Measurements from ENCODE around the gene RPL26. TPM values are rescaled to one million over a fixed set of nuclear protein-coding genes. Genes with fewer than 3 reads are reported as not detected.

The RPL26 gene
- total RNA-seq, result 1,000 to 10,000 TPM; 3,141 to 3,176 TPM

DNA sequence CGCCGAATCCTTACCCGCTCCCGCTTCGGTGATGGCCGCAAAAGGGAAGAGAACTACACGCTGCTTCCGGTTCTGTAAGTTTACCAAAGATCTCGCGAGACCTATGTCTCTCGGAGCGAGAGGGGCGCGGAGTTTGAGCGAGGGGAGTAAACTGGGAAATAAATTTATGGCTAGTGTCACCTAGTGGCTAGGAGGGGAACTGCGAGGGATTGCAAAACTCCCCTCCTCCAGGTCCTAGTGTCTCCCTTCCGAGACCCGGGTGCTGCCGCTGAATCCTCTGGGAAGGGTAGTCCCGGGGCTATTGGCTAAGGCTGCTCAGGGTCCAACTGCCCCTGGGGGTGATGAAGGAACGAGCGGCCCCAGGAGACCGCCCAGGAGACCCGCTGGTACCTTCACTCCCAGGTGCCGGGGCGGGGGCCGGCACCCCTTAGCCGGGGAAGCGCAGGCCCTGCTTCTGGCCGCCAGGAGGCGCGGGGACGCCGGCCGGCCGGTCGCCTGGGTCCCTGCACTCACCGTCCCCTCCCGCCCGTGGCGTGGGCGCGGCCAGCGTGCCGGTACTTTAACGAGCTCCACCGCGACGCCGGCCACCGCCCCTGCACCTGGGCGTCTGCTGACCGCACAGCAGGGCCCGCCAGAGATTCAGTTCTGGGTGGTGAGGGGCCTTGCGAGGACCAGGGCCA, at the start of gene RPL26:
TSS of gene RPL26 (minus strand) at position 51 of the 680 bp plus-strand sequence. CDS start 883 bp downstream, outside the sequence.
- Mint-ChIP-seq H3K4me1 (ENCODE audit: low read depth) (peaks cover 50% of the 10 kb centered on the region), H3K27me3 (no peaks in the 10 kb centered on the region), H3K9me3 (no peaks in the 10 kb centered on the region), H3K36me3 (ENCODE audit: low read depth) (peaks cover 48% of the 10 kb centered on the region), H3K4me3 (peak within 1 kb of the TSS; percentile 97), H3K27ac (peak within 1 kb of the TSS; percentile 98)
- ChIA-PET CTCF (interaction anchor here (0.6 to 2.9 kb wide), 18 partner anchors 8 to 814 kb away, joined by 3 to 17 read pairs (median 4); partner anchors contain the start of genes MYH10, NDEL1 and SLC25A35), POLR2A (interaction anchor here (0.6 to 2.0 kb wide), 8 partner anchors 11 to 363 kb away, joined by 3 to 7 read pairs (median 4); partner anchors contain the start of gene NDEL1)
- peak; percentile 92 for ATAC-seq
- peak; percentile 98 for DNase-seq
- TF ChIP-seq, protein P1, sequence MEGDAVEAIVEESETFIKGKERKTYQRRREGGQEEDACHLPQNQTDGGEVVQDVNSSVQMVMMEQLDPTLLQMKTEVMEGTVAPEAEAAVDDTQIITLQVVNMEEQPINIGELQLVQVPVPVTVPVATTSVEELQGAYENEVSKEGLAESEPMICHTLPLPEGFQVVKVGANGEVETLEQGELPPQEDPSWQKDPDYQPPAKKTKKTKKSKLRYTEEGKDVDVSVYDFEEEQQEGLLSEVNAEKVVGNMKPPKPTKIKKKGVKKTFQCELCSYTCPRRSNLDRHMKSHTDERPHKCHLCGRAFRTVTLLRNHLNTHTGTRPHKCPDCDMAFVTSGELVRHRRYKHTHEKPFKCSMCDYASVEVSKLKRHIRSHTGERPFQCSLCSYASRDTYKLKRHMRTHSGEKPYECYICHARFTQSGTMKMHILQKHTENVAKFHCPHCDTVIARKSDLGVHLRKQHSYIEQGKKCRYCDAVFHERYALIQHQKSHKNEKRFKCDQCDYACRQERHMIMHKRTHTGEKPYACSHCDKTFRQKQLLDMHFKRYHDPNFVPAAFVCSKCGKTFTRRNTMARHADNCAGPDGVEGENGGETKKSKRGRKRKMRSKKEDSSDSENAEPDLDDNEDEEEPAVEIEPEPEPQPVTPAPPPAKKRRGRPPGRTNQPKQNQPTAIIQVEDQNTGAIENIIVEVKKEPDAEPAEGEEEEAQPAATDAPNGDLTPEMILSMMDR (IDR thresholded peaks at IDR 0.05), result peak; percentile 100
- intact Hi-C loops (cut with micrococcal nuclease), result loop anchor here (10.0 kb wide), 1 partner anchor 362 kb away; the partner anchor contains the start of gene CCDC42

DNA sequence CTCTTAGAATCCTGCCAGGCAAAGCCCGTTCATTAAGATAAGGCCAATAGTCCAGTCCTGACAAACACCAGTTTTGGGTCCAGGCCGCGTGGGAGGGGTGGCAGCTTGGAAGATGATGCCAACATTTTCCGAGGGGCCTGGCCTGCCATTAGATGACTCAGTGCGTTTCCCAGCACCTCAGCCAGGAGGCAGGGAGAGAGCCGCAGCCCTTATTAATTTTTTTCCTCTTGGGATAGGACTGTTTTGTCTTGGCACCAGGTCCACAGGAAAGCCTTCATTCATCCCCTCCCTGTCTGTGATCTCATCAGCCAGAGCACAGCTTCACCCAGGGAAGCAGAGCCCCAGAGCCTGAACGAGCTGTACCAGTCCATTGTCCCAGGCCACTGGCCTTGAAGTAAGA, 48.0 kb upstream of the RPL26 start:
- CTCF ChIA-PET, result interaction anchor here (2.5 kb wide), 1 partner anchor 21 kb away, joined by 11 read pairs; no protein-coding TSS in a partner anchor
- intact Hi-C loops (cut with micrococcal nuclease), result no loop called here
- no peaks in the 10 kb centered on the region for H3K27me3 Mint-ChIP-seq

DNA sequence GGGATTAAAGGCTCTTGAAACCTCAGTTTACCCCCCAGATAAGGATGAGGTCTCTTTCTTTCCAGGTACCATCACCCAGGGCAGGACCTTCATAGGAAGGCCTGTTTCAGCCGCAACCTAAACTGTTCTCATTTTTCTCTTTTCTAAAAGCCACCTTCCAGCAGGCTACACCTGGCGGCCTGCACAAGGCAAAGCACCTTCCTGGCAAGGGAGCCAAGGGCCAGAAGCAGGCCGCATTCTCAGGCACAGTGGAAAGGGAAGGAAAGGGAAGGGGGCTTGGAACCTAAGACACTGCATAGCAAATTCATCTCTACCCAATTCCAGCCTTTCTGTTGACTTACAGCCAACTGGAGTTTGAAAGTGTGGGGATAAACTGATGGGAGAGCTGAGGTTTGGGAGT, 43.8 kb upstream of the RPL26 start:
- no peaks in the 10 kb centered on the region for H3K36me3 Mint-ChIP-seq (ENCODE audit: low read depth)
- no peak overlapping the region for H3K4me3 Mint-ChIP-seq
- no peak for DNase-seq
- no peak overlapping the region for H3K27ac Mint-ChIP-seq
- peaks cover 8% of the 10 kb centered on the region for H3K27me3 Mint-ChIP-seq
- POLR2A ChIA-PET, result no interaction called here
- H3K9me3 Mint-ChIP-seq, result no peaks in the 10 kb centered on the region
- CTCF ChIA-PET, result no interaction called here
- ATAC-seq, result no peak
- TF ChIP-seq, protein P1 (IDR thresholded peaks at IDR 0.05), result no peak
- intact Hi-C loops (cut with micrococcal nuclease), result no loop called here
- no peaks in the 10 kb centered on the region for H3K4me1 Mint-ChIP-seq (ENCODE audit: low read depth)

More for the DNA sequence above, 48.0 kb upstream of the RPL26 start:
- POLR2A ChIA-PET, result no interaction called here
- Mint-ChIP-seq H3K4me1 (ENCODE audit: low read depth) (peaks cover 3% of the 10 kb centered on the region), H3K36me3 (ENCODE audit: low read depth) (no peaks in the 10 kb centered on the region), H3K9me3 (no peaks in the 10 kb centered on the region), H3K27ac (no peak overlapping the region), H3K4me3 (no peak overlapping the region)
- ATAC-seq, result no peak
- DNase-seq, result no peak
- TF ChIP-seq, protein P1 (IDR thresholded peaks at IDR 0.05), result no peak

DNA sequence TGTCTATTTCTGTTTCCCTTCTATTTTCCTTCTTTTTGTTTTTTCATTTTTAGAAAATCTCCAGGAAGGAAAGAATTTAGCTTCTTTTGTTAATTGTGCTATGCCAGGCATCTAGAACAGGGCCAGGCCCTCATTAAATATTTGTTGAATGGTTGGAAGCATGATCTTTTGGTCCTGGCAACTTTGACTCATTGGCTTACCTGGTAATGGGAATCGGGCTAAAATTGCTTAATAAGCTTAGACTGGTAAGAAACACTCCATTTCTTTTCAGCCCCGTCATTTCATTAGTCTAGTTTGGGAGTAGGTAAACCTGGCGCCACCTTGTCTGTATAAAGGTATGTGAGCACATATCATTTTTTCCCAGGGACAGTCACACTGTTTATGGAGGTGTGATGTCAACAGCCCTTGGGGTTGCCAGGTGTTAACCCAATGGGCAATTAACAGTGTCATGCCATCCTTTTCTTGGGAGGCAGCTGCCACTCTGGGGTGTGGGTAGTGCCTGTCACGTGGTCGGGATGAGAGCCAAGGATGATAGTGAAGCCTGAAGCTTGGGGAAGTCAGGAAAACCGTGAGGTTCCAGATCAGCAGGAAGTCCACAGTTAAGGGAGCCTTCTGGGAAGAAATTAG, 43.2 kb upstream of the RPL26 start:
- no peak for ATAC-seq
- DNase-seq, result no peak
- ChIA-PET POLR2A (interaction anchor here (0.8 kb wide), 1 partner anchor 492 kb away, joined by 3 read pairs; no protein-coding TSS in a partner anchor), CTCF (interaction anchor here (1.7 kb wide), 1 partner anchor 360 kb away, joined by 5 read pairs; no protein-coding TSS in a partner anchor)
- Mint-ChIP-seq H3K4me3 (no peak overlapping the region), H3K36me3 (ENCODE audit: low read depth) (no peaks in the 10 kb centered on the region), H3K27me3 (peaks cover 8% of the 10 kb centered on the region), H3K4me1 (ENCODE audit: low read depth) (no peaks in the 10 kb centered on the region), H3K9me3 (no peaks in the 10 kb centered on the region), H3K27ac (no peak overlapping the region)
- TF ChIP-seq, protein P1 (IDR thresholded peaks at IDR 0.05), result no peak
- intact Hi-C loops (cut with micrococcal nuclease), result no loop called here

DNA sequence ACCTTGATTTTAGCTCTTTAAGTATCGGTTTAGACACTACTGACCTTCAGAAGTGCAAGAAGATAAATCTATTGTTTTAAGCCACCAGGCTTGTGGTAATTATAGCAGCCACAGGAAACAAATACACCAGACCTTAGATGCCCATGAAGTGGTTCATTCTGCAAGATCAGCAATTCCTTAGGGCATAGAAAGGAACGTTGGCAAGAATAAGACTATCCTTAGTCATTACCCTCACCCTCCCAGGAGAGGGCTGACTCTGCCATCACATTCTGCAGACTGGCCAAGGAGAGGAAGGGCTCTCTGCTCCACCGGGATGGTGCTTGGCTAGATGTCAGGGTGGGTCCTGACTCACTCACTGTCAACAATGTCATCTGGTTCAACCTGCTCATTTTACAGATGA, 38.6 kb upstream of the RPL26 start:
- ATAC-seq, result no peak
- POLR2A ChIA-PET, result no interaction called here
- DNase-seq, result no peak
- H3K9me3 Mint-ChIP-seq, result no peaks in the 10 kb centered on the region
- no peak overlapping the region for H3K27ac Mint-ChIP-seq
- no peak overlapping the region for H3K4me3 Mint-ChIP-seq
- intact Hi-C loops (cut with micrococcal nuclease), result no loop called here
- CTCF ChIA-PET, result interaction anchor here (3.2 kb wide), 1 partner anchor 11 kb away, joined by 24 read pairs; no protein-coding TSS in a partner anchor
- H3K4me1 Mint-ChIP-seq (ENCODE audit: low read depth), result no peaks in the 10 kb centered on the region
- TF ChIP-seq, protein P1 (IDR thresholded peaks at IDR 0.05), result no peak
- H3K36me3 Mint-ChIP-seq (ENCODE audit: low read depth), result no peaks in the 10 kb centered on the region
- H3K27me3 Mint-ChIP-seq, result peaks cover 18% of the 10 kb centered on the region

Measured in activated CD8-positive, alpha-beta T cell treated with anti-CD3 and anti-CD28 coated beads for 36 hours (primary cell).